HUES6 (cell line): ENCODE measurements around the gene ERBIN.

Source experiments
- H3K27ac ChIP-seq: 2 replicates; pipeline ENCODE4 v1.7.0; 2013; ENCODE audit warnings: low read depth, mild to moderate bottlenecking, low read length, inconsistent platforms
- H3K27me3 ChIP-seq: 2 replicates; pipeline ENCODE4 v1.6.1; 2013; ENCODE audit warnings: low read length; ENCODE audit not compliant: control insufficient read depth, insufficient read depth
- H3K36me3 ChIP-seq: 2 replicates; pipeline ENCODE4 v1.6.1; 2013; ENCODE audit warnings: low read length; ENCODE audit not compliant: control insufficient read depth, insufficient read depth
- H3K4me1 ChIP-seq: 2 replicates; pipeline ENCODE4 v1.6.1; 2013; ENCODE audit warnings: low read length; ENCODE audit not compliant: control insufficient read depth, insufficient read depth
- H3K4me3 ChIP-seq: 2 replicates; pipeline ENCODE4 v1.5.1; 2013; ENCODE audit warnings: low read depth, low read length
- H3K9ac ChIP-seq: one replicate; pipeline ENCODE4 v1.6.1; 2013; ENCODE audit warnings: mild to moderate bottlenecking, low read length
- H3K9me3 ChIP-seq: 2 replicates; pipeline ENCODE4 v1.6.1; 2013; ENCODE audit warnings: low read depth, low read length; ENCODE audit not compliant: control insufficient read depth, insufficient read depth

The ERBIN gene

DNA sequence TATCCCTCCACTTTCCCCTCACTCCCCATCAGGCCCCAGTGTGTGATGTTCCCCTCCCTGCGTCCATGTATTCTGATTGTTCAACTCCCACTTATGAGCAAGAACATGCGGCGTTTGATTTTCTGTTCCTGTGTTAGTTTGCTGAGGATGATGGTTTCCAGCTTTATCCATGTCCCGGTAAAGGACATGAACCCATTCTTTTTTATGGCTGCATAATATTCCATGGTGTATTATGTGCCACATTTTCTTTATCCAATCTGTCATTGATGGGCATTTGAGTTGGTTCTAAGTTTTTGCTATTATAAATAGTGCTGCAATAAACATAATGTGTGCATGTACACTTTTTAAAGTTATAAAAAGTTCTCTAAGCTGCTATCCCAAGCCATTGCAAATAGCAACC, 75.6 kb downstream of the ERBIN start:
- H3K4me3 ChIP-seq: no peak overlapping the region
- no peak overlapping the region for H3K9ac ChIP-seq

DNA sequence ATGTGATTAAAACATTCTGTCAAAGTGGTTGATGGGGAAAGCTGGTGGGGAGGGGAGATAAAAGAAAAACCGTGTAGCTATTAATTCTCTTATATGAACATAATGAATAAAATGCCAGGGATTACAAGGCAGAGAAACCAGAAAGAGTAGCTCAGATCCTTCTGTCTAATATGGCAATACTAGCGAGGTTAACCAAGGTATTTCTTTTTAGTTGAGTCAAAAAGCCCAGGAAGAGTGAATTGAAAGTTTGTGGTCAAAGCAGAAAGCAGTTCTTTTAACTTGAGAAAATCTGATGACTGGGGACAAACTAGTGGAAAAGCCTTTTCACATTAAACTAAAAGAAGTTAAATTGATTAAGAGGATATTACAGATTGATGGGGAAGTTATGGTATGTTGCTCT, 76.0 kb downstream of the ERBIN start:
- H3K9me3 ChIP-seq: 0 out of 2 replicates have a peak, but pooled peaks cover 2% of the 10 kb centered on the region
- H3K4me3 ChIP-seq: no peak overlapping the region
- H3K4me1 ChIP-seq: peaks cover 19% of the 10 kb centered on the region
- H3K36me3 ChIP-seq: peaks cover 6% of the 10 kb centered on the region; the same call in 1 of the 2 replicates
- no peak overlapping the region for H3K9ac ChIP-seq
- H3K27me3 ChIP-seq: no peaks in the 10 kb centered on the region
- H3K27ac ChIP-seq: no peak overlapping the region

More for the DNA sequence above, 75.6 kb downstream of the ERBIN start:
- peaks cover 6% of the 10 kb centered on the region; the same call in 1 of the 2 replicates for H3K36me3 ChIP-seq
- H3K9me3 ChIP-seq: 0 out of 2 replicates have a peak, but pooled peaks cover 2% of the 10 kb centered on the region
- no peak overlapping the region for H3K27ac ChIP-seq
- peaks cover 19% of the 10 kb centered on the region for H3K4me1 ChIP-seq
- H3K27me3 ChIP-seq: no peaks in the 10 kb centered on the region

DNA sequence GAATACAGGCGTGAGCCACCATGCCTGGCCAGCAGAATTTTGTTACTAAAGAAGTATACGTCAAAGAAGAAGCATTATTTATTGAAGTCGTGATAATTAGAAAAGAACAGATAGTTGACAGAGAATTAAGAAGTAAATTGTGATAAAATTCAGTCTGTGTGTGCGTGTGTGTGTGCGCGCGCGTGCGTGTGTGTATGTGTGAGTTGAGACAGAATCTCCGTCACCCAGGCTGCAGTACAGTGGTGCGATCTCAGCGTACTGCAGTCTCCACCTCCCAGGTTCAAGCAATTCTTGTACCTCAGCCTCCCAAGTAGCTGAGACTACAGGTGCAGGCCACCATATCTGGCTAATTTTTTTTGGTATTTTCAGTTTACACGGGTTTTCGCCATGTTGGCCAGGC, 77.8 kb downstream of the ERBIN start:
- Histone ChIP-seq H3K36me3 (peaks cover 6% of the 10 kb centered on the region; the same call in 1 of the 2 replicates), H3K9ac (no peak overlapping the region), H3K27ac (no peak overlapping the region), H3K9me3 (0 out of 2 replicates have a peak, but pooled peaks cover 2% of the 10 kb centered on the region), H3K4me1 (peaks cover 12% of the 10 kb centered on the region), H3K27me3 (no peaks in the 10 kb centered on the region), H3K4me3 (no peak overlapping the region)

DNA sequence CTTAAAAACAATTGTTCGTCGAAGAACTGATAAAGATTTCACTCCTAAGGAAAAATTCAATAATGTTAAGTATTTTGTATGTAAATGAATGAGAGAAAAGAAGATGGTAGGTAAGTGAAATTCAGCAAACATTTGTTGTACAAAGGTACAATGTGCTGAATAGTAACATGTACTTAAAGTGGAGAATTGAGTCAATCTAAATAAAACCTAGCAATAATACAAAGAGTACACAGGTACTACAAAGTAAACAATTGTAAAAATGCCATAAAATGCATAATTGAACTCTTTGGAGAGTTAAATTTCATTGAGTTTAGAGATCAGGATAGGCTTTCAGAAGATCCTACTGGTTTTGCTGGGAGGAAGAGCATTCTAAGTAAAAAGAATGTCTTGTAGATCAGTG, 82.9 kb downstream of the ERBIN start:
- Histone ChIP-seq H3K27ac (no peak overlapping the region), H3K27me3 (no peaks in the 10 kb centered on the region), H3K9me3 (no peaks in the 10 kb centered on the region), H3K36me3 (peaks cover 5% of the 10 kb centered on the region; the same call in 1 of the 2 replicates), H3K4me3 (no peak overlapping the region), H3K9ac (no peak overlapping the region), H3K4me1 (no peaks in the 10 kb centered on the region)

DNA sequence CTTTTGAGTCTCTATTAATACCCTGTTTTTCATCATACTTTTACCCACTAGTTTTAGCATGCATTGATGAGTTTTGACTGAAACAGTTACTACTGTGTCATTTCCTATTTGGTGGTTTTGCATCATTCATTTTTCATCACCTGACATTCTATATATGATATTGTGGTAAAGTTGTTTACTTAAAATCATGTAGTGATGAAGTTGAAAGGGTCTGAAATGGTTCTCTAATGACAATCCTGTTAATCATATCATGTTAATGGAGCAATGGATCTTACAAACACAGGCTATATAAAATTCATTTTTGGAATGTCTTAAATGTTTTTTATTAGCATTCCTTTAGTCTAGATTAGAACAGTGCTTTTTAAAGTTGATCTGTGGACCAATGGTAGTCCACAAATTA, 84.1 kb downstream of the ERBIN start:
- Histone ChIP-seq H3K9ac (no peak overlapping the region), H3K9me3 (no peaks in the 10 kb centered on the region), H3K36me3 (peaks cover 8% of the 10 kb centered on the region), H3K4me1 (no peaks in the 10 kb centered on the region), H3K27ac (no peak overlapping the region), H3K27me3 (no peaks in the 10 kb centered on the region), H3K4me3 (no peak overlapping the region)

DNA sequence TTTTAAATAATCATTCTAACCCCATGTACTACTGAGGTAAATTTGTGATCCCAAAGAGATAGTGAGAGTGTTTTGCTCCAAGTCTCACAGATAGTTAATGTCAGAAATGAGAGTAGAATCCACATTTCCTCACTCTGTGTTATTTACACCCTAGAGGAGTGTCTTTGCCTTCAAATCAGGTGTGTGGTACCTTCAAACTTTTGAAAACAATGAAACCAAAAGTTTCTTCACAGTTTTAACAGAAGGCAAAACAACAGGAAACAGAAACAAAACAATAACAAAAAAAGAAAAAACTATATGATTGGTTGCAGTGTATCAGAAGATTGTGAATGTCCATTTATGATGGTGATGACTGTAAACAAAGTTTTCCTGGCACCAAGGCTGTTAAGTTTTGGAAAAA, 85.9 kb downstream of the ERBIN start:
- Histone ChIP-seq H3K9ac (no peak overlapping the region), H3K9me3 (no peaks in the 10 kb centered on the region), H3K27ac (no peak overlapping the region), H3K4me1 (no peaks in the 10 kb centered on the region), H3K36me3 (peaks cover 8% of the 10 kb centered on the region), H3K27me3 (no peaks in the 10 kb centered on the region), H3K4me3 (no peak overlapping the region)

DNA sequence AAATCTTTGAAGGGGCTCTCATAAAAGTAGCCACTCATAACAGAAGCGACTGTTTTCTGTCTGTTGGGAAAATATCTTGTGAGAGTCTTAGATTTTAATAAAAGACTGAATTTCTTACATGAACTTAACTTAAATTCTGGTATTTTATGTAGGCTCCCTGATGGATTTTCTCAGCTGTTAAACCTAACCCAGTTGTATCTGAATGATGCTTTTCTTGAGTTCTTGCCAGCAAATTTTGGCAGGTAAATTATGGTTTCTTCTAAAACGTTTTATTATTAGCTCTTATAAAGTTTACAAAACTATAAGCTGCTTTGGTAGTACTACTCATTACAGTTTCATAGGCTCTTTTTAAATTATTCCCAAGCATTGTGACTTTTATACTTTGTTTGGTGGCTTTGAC, 87.0 kb downstream of the ERBIN start:
- H3K4me3 ChIP-seq: no peak overlapping the region
- H3K4me1 ChIP-seq: no peaks in the 10 kb centered on the region
- peaks cover 8% of the 10 kb centered on the region for H3K36me3 ChIP-seq
- no peaks in the 10 kb centered on the region for H3K27me3 ChIP-seq
- H3K9me3 ChIP-seq: no peaks in the 10 kb centered on the region
- no peak overlapping the region for H3K9ac ChIP-seq
- H3K27ac ChIP-seq: no peak overlapping the region

DNA sequence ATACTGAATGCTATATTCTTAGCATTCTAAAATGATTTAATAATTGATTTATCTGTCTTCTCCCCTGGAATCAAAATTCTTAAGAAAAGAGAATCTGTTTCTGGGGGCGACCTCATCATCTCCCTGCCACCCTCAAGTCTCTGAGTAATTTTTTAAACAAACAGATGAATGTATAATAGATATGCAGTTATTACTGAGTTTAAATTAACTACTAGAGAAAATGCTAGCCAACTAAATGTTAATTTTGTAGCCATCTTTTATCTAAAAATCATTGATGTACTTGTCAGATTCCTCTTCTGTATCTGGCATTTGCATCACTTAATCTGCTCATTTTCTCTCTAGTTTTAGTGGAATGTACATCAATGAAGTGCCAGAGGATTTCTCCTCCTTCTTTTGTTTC, 87.5 kb downstream of the ERBIN start:
- Histone ChIP-seq H3K9me3 (no peaks in the 10 kb centered on the region), H3K4me3 (no peak overlapping the region), H3K27me3 (no peaks in the 10 kb centered on the region), H3K9ac (no peak overlapping the region), H3K4me1 (no peaks in the 10 kb centered on the region), H3K27ac (no peak overlapping the region), H3K36me3 (peaks cover 8% of the 10 kb centered on the region)

DNA sequence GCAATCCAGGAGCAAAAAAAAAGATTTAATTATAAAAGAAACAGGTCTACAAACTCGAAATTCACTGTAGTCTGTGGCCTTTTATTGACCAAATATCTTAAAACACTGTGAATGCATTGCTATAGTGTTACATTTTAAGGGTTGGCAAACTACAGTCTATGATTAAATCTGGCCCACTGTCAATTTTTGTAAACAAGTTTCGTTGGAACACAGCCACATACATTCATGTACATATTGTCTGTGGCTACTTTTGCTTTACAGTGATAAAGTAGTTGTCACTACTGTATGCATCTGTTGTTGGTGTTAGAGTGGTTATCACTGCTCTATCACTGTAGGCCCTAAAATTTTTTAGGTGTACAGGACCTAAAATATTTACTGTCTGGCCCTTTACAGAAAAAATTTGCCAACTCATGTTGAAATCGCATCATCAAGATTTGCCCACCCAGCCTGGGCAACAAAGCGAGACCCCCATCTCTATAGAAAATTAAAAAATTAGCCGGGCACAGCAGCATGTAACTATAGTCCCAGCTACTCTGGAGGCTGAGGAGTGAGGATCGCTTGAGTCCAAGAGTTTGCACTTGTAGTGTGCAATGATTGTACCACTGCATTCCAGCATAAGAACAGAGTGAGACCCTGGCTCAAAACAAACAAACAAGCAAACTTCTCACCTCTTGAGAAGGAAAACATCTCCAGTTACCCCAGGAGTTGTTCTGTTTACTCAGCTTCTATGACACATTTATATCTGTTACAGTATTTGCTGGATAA, 89.0 kb downstream of the ERBIN start:
- no peaks in the 10 kb centered on the region for H3K4me1 ChIP-seq
- no peak overlapping the region for H3K9ac ChIP-seq
- H3K9me3 ChIP-seq: no peaks in the 10 kb centered on the region
- no peak overlapping the region for H3K27ac ChIP-seq
- H3K27me3 ChIP-seq: no peaks in the 10 kb centered on the region
- H3K36me3 ChIP-seq: peaks cover 8% of the 10 kb centered on the region
- H3K4me3 ChIP-seq: no peak overlapping the region

DNA sequence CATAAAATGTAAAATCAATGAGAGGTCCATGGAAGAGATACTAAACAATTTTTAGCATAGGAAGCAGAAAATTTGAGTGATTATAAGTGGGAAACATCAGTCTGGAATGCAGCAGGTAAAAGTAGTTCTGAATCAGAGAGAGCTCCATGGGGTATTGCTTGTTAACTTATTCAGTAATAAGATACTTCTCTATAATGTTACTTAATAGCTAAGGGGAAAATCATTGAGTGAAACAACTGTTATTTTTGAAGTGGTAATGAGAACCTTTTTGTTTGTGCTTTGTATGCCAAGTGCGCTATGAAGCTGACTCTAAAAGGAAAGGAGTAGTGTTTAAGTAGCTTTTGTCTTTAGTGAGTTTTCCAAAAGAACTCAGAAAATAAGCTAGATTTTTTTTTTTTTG, 95.2 kb downstream of the ERBIN start:
- H3K9me3 ChIP-seq: no peaks in the 10 kb centered on the region
- no peak overlapping the region for H3K27ac ChIP-seq
- H3K36me3 ChIP-seq: peaks cover 17% of the 10 kb centered on the region
- H3K4me1 ChIP-seq: no peaks in the 10 kb centered on the region
- no peak overlapping the region for H3K4me3 ChIP-seq
- H3K9ac ChIP-seq: no peak overlapping the region
- H3K27me3 ChIP-seq: no peaks in the 10 kb centered on the region

DNA sequence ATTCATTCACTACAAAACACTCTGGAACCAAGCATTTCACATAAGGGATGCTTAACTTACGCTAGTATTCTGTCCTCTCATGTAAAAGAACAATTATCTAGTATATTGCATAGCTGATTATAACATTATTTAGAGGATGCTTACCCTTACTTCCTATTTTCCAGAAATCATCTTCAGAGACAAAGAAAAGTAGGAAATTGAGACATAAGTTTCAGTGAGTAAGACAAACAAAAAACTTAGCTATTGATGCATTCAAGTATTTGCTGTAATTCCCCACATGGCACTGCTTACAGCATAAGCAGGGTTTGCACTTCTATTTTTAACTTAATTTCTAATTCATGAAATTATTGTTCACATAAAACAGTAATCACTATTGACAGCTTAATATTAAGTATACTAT, 112.9 kb downstream of the ERBIN start:
- H3K9ac ChIP-seq: no peak overlapping the region
- H3K9me3 ChIP-seq: no peaks in the 10 kb centered on the region
- H3K27me3 ChIP-seq: no peaks in the 10 kb centered on the region
- H3K4me1 ChIP-seq: no peaks in the 10 kb centered on the region
- peaks cover 58% of the 10 kb centered on the region for H3K36me3 ChIP-seq
- H3K27ac ChIP-seq: no peak overlapping the region
- no peak overlapping the region for H3K4me3 ChIP-seq
